Activated CD8-positive, alpha-beta memory T cell treated with anti-CD3 and anti-CD28 coated beads, Interleukin-2, amount 50 U/mL, for 1 hour (primary cell): Measurements from ENCODE around the gene CNN3.

Experiments
- DNase-seq: peaks from one replicate; pipeline ENCODE4 v3.0.0-alpha.2; 2020; ENCODE audit errors: extremely low read depth

The CNN3 gene

GRCh38 chr1:94856004-94856403 lies 70.9 kb downstream of the CNN3 start:
- no peak for DNase-seq

- no peak for DNase-seq
Measured at GRCh38 chr1:94855307-94855700, 71.6 kb downstream of the CNN3 start.

- DNase-seq: peak; percentile 45
Measured at GRCh38 chr1:94854458-94855306, 72.2 kb downstream of the CNN3 start.

DNA sequence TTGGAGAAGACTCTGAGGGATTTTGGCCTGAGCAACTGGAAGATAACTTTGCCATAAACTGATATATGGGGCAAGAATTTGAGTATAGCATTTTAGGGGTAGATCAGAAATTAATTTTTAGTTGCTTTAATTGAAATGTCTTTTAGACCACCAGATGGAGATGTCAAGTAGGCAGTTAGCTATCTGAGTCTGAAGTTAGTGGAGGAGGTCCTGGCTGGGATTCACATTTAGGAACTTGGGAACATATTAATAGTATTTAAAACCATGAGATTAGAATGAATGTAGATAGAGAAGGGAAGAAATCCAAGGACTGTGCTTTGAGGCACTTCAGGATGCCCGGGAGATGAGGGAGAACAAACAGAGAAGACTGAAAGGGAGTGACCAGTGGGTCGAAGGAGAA lies 74.1 kb downstream of the CNN3 start:
- no peak for DNase-seq

DNA sequence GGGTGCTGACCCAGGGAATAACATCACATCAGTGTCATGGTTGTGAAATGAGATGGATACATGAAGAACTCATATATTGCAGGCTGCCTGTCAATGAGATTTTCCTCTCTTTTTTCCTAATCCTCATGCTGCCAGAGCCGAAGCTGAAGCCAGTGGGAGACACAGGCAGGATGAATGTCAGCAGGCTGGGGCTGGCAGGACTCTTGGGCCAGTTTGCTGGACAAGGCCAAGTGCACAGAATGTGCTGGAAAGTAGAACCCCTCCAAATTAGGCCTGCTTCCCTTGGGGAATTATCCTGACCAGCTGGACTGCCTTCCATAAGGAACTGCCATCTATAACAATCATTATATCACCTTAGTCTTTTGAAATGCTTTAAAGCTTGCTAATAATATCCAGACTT lies 75.3 kb downstream of the CNN3 start:
- no peak for DNase-seq
